Measurements from ENCODE around the gene THSD7B.

Gene THSD7B

DNA sequence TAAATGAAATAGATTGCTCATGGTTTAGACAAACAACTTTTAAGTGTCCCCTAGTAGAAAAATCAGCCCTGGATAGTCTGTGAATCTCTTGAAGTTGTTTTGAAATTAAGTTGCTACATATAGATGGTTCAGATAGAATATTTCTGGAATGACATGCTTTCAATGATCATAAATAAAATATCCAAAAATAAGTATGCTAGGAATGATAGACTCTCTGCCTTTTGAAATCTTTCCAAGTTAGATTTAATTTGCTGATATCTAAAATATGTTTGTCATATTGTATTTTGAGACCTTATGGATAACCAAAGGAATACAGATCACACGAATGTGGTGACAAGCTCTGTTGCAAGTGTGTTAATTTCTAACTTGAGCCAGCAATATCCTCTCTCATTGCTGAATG is 488.7 kb downstream of the THSD7B start:
- no peaks in the 10 kb centered on the region for H3K9me2 ChIP-seq (ENCODE audit: low read depth, low read length)
- no peak overlapping the region for H3K4me3 ChIP-seq (ENCODE audit: low read depth, low read length, poor library complexity, severe bottlenecking)
- no peak overlapping the region for H3K9ac ChIP-seq (ENCODE audit: low read length)
- no peak overlapping the region for H2AFZ ChIP-seq (ENCODE audit: low read length)
- no peak overlapping the region for H3K27ac ChIP-seq (ENCODE audit: low read depth, low read length, poor library complexity, severe bottlenecking)
- H3K79me2 ChIP-seq (ENCODE audit: insufficient read depth, low read length) = no peaks in the 10 kb centered on the region
- no peaks in the 10 kb centered on the region for H3K4me1 ChIP-seq (ENCODE audit: insufficient read depth, low read length, severe bottlenecking)
- no peaks in the 10 kb centered on the region for H3K36me3 ChIP-seq (ENCODE audit: insufficient read depth, low read length)
- no peaks in the 10 kb centered on the region for H4K20me1 ChIP-seq (ENCODE audit: insufficient read depth, low read length)
- no peaks in the 10 kb centered on the region for H3K27me3 ChIP-seq (ENCODE audit: insufficient read depth, low read length)
- H3K9me3 ChIP-seq (ENCODE audit: low read length) = no peaks in the 10 kb centered on the region
- no peak overlapping the region for H3K4me2 ChIP-seq (ENCODE audit: low read length)
- no peaks in the 10 kb centered on the region for H3F3A ChIP-seq (ENCODE audit: insufficient read depth, low read length)
- TF ChIP-seq EZH2 (IDR thresholded peaks at IDR 0.05; ENCODE audit: borderline replicate concordance, low read length) = no peak
- TF ChIP-seq, protein P1, sequence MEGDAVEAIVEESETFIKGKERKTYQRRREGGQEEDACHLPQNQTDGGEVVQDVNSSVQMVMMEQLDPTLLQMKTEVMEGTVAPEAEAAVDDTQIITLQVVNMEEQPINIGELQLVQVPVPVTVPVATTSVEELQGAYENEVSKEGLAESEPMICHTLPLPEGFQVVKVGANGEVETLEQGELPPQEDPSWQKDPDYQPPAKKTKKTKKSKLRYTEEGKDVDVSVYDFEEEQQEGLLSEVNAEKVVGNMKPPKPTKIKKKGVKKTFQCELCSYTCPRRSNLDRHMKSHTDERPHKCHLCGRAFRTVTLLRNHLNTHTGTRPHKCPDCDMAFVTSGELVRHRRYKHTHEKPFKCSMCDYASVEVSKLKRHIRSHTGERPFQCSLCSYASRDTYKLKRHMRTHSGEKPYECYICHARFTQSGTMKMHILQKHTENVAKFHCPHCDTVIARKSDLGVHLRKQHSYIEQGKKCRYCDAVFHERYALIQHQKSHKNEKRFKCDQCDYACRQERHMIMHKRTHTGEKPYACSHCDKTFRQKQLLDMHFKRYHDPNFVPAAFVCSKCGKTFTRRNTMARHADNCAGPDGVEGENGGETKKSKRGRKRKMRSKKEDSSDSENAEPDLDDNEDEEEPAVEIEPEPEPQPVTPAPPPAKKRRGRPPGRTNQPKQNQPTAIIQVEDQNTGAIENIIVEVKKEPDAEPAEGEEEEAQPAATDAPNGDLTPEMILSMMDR (IDR thresholded peaks at IDR 0.05; ENCODE audit: low read length) = no peak

DNA sequence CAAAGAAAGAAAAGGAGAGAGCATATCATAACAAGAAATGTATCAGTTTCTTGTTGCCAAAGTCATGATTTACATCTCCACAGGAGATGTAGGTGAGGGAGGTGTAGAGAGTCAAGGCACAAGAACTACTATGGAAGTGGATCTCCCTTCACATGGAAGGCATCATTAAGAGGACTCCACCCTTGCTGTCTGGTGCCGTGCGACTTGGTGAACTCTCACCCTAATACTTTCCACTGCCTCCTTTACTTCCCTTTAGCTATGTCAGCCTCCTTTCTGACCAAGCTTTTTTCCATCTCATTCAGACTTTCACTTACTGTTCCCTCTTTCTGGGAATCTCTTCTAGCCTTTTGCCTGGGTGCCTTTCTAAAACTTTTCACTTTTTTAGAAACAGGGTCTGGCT is 490.0 kb downstream of the THSD7B start:
- Histone ChIP-seq H3K9me3 (ENCODE audit: low read length) (no peaks in the 10 kb centered on the region), H3K36me3 (ENCODE audit: insufficient read depth, low read length) (no peaks in the 10 kb centered on the region), H3K27me3 (ENCODE audit: insufficient read depth, low read length) (no peaks in the 10 kb centered on the region), H3K4me3 (ENCODE audit: low read depth, low read length, poor library complexity, severe bottlenecking) (no peak overlapping the region), H3K9ac (ENCODE audit: low read length) (no peak overlapping the region), H3K4me2 (ENCODE audit: low read length) (no peak overlapping the region), H3K79me2 (ENCODE audit: insufficient read depth, low read length) (no peaks in the 10 kb centered on the region), H2AFZ (ENCODE audit: low read length) (no peak overlapping the region), H3K9me2 (ENCODE audit: low read depth, low read length) (no peaks in the 10 kb centered on the region), H3K27ac (ENCODE audit: low read depth, low read length, poor library complexity, severe bottlenecking) (no peak overlapping the region), H3F3A (ENCODE audit: insufficient read depth, low read length) (no peaks in the 10 kb centered on the region), H4K20me1 (ENCODE audit: insufficient read depth, low read length) (no peaks in the 10 kb centered on the region), H3K4me1 (ENCODE audit: insufficient read depth, low read length, severe bottlenecking) (no peaks in the 10 kb centered on the region)
- TF ChIP-seq EZH2 (IDR thresholded peaks at IDR 0.05; ENCODE audit: borderline replicate concordance, low read length) = no peak
- TF ChIP-seq, protein P1 (IDR thresholded peaks at IDR 0.05; ENCODE audit: low read length) = no peak

DNA sequence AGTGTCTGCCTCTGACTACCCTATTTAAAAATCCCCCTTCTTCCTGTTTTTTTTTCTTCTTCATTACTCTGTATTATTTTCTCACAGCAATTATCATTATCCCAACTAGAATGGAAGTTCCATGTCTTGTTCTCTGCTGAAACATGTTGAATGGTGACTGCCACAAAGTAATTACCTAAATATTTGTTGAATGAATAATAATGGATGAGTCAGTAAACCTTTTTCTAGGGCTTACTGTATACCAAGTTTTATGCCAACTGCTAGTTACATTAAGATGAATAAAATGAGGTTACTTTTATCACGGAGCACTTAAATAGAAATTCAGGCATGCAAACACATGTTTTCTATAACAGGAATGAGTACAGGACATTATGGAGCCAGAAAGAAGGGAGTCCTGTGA is 490.6 kb downstream of the THSD7B start:
- no peaks in the 10 kb centered on the region for H3K36me3 ChIP-seq (ENCODE audit: insufficient read depth, low read length)
- no peaks in the 10 kb centered on the region for H3K9me3 ChIP-seq (ENCODE audit: low read length)
- H3K27ac ChIP-seq (ENCODE audit: low read depth, low read length, poor library complexity, severe bottlenecking) = no peak overlapping the region
- H3K4me2 ChIP-seq (ENCODE audit: low read length) = no peak overlapping the region
- no peaks in the 10 kb centered on the region for H3F3A ChIP-seq (ENCODE audit: insufficient read depth, low read length)
- H3K4me3 ChIP-seq (ENCODE audit: low read depth, low read length, poor library complexity, severe bottlenecking) = no peak overlapping the region
- no peak overlapping the region for H3K9ac ChIP-seq (ENCODE audit: low read length)
- no peaks in the 10 kb centered on the region for H3K4me1 ChIP-seq (ENCODE audit: insufficient read depth, low read length, severe bottlenecking)
- TF ChIP-seq EZH2 (IDR thresholded peaks at IDR 0.05; ENCODE audit: borderline replicate concordance, low read length) = no peak
- TF ChIP-seq, protein P1 (IDR thresholded peaks at IDR 0.05; ENCODE audit: low read length) = no peak
- H3K27me3 ChIP-seq (ENCODE audit: insufficient read depth, low read length) = no peaks in the 10 kb centered on the region
- no peaks in the 10 kb centered on the region for H4K20me1 ChIP-seq (ENCODE audit: insufficient read depth, low read length)
- no peak overlapping the region for H2AFZ ChIP-seq (ENCODE audit: low read length)
- no peaks in the 10 kb centered on the region for H3K79me2 ChIP-seq (ENCODE audit: insufficient read depth, low read length)
- H3K9me2 ChIP-seq (ENCODE audit: low read depth, low read length) = no peaks in the 10 kb centered on the region
